Stimulated activated CD8-positive, alpha-beta memory T cell treated with anti-CD3 and anti-CD28 coated beads, Interleukin-15, amount 100 ng/mL, for 1 hour (primary cell): ENCODE results near the gene RIPOR3.
"Not testable (repeated sequence)": the region's sequence is repeated elsewhere in the genome, so short reads cannot be mapped to it uniquely, and the experiment has no call there.

Experiments
- DNase-seq: peaks from one replicate; pipeline ENCODE4 v3.0.0-alpha.2; 2020; ENCODE audit warnings: low read depth

RIPOR3 gene

GRCh38 chr20:50703651-50704438 lies 12.5 kb upstream of the RIPOR3 start:
- DNase-seq = not testable (repeated sequence)

DNA sequence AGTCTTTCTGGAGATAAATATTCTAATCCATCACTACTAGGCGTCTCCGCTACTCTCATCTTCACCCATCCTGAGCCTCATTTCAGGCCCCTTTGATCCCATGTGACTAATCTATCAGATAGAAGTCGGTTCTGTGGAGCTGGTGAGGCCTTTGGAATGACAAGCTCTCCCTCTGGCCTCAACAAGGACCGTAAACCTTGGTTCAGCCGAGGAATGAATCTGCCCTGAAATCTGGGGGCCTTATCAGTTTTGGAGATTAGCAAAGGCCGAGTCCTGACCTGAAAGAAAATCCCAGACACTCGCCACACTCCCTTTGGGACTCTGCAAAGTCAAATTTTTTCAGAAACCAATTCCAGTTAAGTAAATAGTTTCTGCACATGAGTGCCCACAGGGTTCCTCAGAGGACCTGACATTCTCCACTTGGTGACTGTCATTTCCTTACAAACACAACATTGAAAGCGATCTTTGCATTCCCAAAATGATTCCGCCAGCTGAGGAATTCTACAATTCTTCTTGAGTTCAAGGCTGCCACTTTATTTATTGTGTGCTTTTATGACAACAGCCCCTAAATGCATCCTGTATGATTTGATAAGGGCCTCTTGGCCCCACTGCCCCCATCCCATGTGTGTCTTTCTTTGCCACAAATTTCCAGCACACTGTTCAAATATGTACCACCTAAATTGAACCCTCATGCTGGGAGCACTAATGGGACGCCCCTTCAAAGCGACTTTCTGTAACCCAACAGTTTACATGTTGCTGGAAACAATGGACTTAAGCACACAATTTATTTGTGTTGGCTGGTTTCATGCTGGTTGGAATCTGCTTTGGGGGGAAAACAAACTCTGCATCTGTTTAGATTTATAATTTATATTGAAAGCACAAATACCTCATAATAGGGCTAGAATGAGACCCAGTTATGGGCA lies 10.0 kb upstream of the RIPOR3 start:
- no peak for DNase-seq

- no peak for DNase-seq
Observed at GRCh38 chr20:50699688-50700087, 8.3 kb upstream of the RIPOR3 start.

- not testable (repeated sequence) for DNase-seq
Observed at GRCh38 chr20:50698255-50698654, 6.9 kb upstream of the RIPOR3 start.

GRCh38 chr20:50695135-50695872 lies 4.0 kb upstream of the RIPOR3 start:
- DNase-seq = no peak

DNA sequence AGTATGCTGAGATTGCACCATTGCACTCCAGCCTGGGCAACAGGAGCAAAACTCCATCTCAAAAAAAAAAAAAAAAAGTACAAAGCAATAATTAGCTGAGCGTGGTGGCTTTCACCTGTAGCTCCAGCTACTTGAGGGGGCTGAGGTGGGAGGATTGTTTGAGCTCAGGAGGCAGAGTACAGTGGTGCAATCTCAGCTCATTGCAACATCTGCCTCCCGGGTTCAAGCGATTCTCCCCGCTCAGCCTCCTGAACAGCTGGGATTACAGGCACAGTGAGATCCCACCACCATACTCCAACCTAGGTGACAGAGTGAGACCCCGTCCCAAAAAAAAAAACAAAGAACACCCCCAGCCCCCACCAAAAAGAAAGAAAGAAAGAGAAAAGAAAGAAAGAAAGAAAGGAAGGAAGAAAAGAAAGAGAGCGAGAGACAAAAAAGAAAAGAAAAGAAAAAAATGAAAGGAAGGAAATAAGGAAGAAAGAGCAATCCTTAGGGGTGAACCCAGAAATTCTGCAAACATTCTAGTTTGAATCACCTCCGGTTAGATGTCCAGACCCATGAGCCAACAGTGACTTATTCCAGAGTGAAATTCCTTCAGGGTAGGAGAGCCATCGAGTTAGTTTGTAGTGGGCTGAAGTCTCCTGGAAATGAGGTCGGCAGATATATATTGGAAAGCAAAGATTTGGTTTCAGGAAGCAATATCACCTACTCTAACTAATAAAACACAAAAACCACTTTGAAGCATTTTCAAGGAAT lies 3.2 kb upstream of the RIPOR3 start:
- no peak for DNase-seq

GRCh38 chr20:50693001-50693400 lies 1.7 kb upstream of the RIPOR3 start:
- DNase-seq = no peak

GRCh38 chr20:50692552-50692933 lies 1.2 kb upstream of the RIPOR3 start:
- DNase-seq = no peak

GRCh38 chr20:50691573-50692551 lies 520 bp upstream of the RIPOR3 start:
- DNase-seq = no peak

GRCh38 chr20:50689864-50690649 lies 1.3 kb downstream of the RIPOR3 start:
- DNase-seq = no peak

- no peak for DNase-seq
Observed at GRCh38 chr20:50688256-50688975, 2.9 kb downstream of the RIPOR3 start.

GRCh38 chr20:50686821-50687220 lies 4.5 kb downstream of the RIPOR3 start:
- DNase-seq = no peak

DNA sequence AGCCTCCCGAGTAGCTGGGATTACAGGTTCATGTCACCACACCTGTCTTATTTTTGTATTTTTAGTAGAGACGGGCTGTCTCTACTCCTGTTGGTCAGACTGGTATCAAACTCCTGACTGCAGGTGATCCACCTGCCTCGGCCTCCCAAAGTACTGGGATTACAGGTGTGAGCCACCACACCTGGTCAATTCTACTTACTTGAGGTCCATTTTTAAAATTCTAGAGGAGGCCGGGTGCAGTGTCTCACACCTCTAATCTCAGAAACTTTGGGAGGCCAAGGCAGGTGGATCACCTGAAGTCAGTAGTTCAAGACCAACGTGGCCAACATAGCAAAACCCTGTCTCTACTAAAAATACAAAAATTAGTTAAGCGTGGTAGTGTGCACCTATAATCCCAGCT lies 7.8 kb downstream of the RIPOR3 start:
- no peak for DNase-seq

DNA sequence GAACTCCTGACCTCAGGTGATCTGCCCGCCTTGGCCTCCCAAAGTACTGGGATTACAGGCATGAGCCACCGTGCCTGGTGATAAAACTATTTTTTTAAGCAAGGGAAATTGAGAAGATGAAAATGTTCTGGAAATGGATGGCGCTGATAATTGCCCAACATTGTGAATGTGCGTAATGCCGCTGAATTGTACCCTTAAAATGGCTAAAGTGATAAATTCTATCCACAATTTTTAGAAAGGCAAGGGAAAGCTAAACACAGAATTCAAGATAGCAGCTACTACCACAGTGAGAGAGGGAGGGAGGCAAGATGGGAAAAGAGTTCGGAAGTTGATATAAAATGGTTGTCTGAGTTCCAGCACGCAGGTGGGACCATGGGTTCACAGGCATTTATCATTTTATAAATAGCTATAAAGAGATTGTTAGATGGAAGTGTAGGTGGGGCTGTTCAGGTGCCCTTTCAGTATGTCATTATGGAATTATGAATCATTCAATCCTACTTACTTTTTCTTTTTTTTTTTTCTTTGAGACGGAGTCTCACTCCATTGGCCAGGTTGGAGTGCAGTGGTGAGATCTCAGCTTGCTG lies 8.3 kb downstream of the RIPOR3 start:
- DNase-seq = no peak

DNA sequence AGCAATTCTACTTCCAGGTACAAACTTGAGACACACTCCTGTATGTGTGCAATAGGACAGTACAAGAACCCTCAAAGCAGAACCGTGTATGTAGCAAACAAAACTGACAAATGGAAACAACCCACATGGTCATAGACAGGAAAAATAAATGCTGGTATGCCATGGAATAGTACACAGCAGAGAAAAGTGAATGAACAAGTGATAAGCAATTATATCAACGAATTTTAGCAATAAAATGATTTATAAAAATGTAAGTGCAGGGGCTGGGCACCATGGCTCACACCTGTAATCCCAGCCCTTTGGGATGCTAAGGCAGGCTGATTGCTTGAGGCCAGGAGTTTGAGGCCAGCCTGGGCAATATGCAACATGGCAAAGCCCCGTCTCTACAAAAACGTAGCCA lies 9.3 kb downstream of the RIPOR3 start:
- no peak for DNase-seq

GRCh38 chr20:50681359-50682064 lies 9.8 kb downstream of the RIPOR3 start:
- no peak for DNase-seq

- DNase-seq = no peak
Observed at GRCh38 chr20:50680105-50680960, 11.0 kb downstream of the RIPOR3 start.
